GM12892 (cell line): ENCODE measurements around the gene HSPB1.
"Not testable (repeated sequence)": the region's sequence is repeated elsewhere in the genome, so short reads cannot be mapped to it uniquely, and the experiment has no call there.

Experiments
- DNase-seq: peaks from one replicate; pipeline ENCODE4 v3.0.0; 2011; ENCODE audit not compliant: insufficient read length
- FAIRE-seq: peaks from 2 replicates; lab custom pipeline; 2011; peaks lifted over from hg19 to GRCh38; lab: Jason Lieb, UNC
- POLR2A ChIP-seq: IDR thresholded peaks from 2 replicates; pipeline ENCODE4 v1.6.1; 2011; ENCODE audit warnings: low read depth, low read length, control low read depth
- POLR2AphosphoS5 ChIP-seq: IDR thresholded peaks from 2 replicates; pipeline ENCODE4 v1.6.1; 2011; ENCODE audit warnings: low read depth, low read length, control low read depth
- TAF1 ChIP-seq: IDR thresholded peaks from 2 replicates; pipeline ENCODE4 v1.6.1; 2011; ENCODE audit warnings: low read depth, mild to moderate bottlenecking, control low read depth, low read length, borderline replicate concordance

The HSPB1 gene

GRCh38 chr7:76267894-76268183, 34.6 kb upstream of the HSPB1 start:
- FAIRE-seq (no peak), DNase-seq (no peak)
- TF ChIP-seq TAF1 (no peak), POLR2AphosphoS5 (no peak), POLR2A (no peak)

- TF ChIP-seq TAF1 (no peak), POLR2A (no peak), POLR2AphosphoS5 (no peak)
- FAIRE-seq (no peak), DNase-seq (no peak)
Observed at GRCh38 chr7:76268376-76268775, 34.1 kb upstream of the HSPB1 start.

GRCh38 chr7:76269895-76270294, 32.6 kb upstream of the HSPB1 start:
- DNase-seq (no peak), FAIRE-seq (no peak)
- TF ChIP-seq TAF1, result no peak
- no peak for TF ChIP-seq POLR2AphosphoS5
- no peak for TF ChIP-seq POLR2A

GRCh38 chr7:76271384-76271783, 31.1 kb upstream of the HSPB1 start:
- DNase-seq, FAIRE-seq: not testable (repeated sequence)

- no peak for FAIRE-seq
- TF ChIP-seq POLR2A (no peak), TAF1 (no peak), POLR2AphosphoS5 (no peak)
- no peak for DNase-seq
Observed at GRCh38 chr7:76272142-76272541, 30.3 kb upstream of the HSPB1 start.

DNA sequence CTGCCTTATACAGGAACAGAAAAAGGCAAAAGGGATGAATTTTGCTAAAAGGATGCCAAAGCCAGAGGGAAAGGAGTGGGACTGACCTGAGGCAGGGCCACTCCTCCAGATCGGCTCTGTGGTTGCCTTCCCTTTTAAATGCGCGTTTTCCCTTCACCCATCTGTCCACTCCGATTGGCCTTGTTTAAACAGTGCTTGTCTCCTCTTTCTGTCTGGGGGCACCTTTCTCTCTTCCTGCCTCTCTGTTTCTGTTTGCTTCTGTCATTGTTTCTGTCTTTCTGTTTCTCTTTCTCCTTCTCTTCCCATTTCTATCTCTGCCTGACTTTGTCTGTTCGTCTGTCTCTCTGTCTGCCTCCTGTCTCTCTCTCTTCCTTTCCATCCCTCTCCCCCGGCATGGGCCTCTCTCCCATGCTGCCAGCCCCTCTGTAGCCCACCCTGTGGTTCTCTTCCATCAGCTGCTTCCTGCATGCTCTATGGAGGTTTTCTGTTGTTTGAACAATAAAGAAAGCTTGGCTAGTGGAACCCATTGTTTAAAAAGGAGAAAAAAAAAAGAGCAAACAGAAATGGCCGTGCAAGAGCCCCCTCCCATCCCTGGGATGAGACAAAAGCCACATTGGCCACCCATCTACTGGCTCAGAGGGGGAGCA, 29.5 kb upstream of the HSPB1 start:
- no peak for DNase-seq
- peak; percentile 9 for FAIRE-seq
- peak; percentile 36; the same call in 1 of the 2 replicates for TF ChIP-seq POLR2A
- no peak for TF ChIP-seq TAF1

DNA sequence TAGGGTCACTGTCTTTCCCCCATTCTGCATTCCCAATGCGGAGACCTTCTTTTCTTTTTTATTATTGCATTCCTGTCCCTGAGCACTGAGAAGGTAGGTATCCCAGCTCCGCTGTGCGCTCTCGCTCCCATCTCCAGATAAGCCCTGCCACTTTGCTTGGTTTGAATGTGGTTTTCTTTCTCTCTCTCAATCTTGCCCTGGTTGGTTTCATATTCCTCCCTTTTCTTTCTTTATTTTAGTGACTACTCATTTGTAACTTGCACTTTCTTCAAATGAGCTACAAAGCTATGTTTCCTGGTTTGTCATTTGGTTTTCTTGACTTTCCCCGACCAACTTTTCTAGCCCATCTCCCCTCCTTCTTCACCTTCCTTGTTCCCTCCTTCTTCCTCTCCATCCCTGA, 29.0 kb upstream of the HSPB1 start:
- TF ChIP-seq POLR2A (no peak), TAF1 (no peak), POLR2AphosphoS5 (no peak)
- DNase-seq, result no peak
- peak; percentile 21 for FAIRE-seq

DNA sequence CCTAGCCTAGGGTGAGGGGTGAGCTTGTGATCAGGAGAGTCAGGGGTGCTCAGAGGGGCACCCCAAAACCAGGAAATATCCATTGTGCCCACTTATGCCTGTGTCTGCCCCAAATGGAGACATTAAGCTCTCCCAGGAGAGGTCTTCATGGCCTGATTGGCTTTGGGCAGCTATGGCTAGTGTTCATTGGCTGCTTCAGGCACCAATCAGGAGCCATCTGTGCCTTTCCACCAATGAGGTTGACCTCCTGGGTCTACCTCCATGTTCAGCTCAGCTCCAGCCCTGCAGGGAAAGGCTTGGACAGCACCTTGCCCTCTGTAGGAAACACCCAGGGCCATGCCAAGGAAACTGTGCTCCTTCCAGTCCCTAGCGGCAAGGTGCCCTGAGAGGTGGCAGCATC, 23.9 kb upstream of the HSPB1 start:
- FAIRE-seq, result no peak
- no peak for TF ChIP-seq POLR2A
- no peak for TF ChIP-seq POLR2AphosphoS5
- TF ChIP-seq TAF1, result no peak
- DNase-seq, result no peak

- FAIRE-seq (no peak), DNase-seq (no peak)
- no peak for TF ChIP-seq POLR2AphosphoS5
- no peak for TF ChIP-seq POLR2A
- no peak for TF ChIP-seq TAF1
Observed at GRCh38 chr7:76280408-76280807, 22.1 kb upstream of the HSPB1 start.

- FAIRE-seq, result no peak
- TF ChIP-seq TAF1 (no peak), POLR2AphosphoS5 (no peak)
- no peak for DNase-seq
Observed at GRCh38 chr7:76281006-76281705, 21.3 kb upstream of the HSPB1 start.

GRCh38 chr7:76281706-76282343, 20.6 kb upstream of the HSPB1 start:
- FAIRE-seq (no peak), DNase-seq (no peak)
- TF ChIP-seq POLR2AphosphoS5, result no peak
- TF ChIP-seq TAF1, result no peak
- TF ChIP-seq POLR2A, result no peak

DNA sequence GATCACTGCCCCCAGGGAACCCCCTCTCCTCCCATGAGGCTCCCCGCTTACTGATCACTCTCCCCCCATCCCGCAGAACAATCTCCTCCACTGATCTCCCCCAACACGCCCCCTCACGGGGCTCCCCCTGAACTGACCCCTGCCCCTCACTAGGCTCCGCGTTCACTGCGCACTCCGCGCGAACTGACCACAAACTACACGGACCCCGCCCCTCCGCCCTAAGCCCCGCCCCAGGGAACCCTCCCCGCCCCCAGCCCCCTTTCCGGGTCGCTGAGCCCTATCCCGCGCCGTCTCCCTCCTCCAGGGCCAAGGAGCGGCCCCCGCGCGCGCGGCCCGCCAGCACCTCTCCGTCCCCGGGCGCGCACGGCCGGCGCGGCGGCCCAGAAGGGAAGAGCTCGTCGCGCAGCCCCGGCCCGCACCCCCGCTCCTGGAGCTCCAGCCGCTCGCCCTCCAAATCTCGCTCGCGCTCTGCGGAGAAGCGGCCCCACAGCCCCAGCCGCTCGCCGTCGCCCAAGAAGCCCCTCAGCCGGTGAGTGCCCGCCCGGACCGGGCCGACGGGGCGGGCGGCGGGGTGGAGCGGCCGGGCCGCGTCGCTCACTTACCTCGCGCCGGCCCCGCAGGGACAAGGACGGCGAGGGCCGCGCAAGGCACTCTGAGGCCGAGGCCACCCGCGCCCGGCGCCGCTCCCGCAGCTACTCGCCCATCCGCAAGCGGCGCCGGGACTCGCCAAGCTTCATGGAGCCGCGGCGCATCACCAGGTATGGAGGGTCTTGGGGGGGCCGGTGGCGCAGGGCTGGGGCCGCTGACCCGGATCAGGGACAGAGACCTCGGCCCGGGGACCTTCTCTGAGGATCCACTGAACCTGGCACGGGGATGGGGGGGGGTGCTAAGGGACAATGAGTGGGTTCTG, 19.9 kb upstream of the HSPB1 start:
- FAIRE-seq (no peak), DNase-seq (no peak)

More for the DNA sequence above, 19.9 kb upstream of the HSPB1 start:
- TF ChIP-seq POLR2A (no peak), POLR2AphosphoS5 (no peak), TAF1 (no peak)
